Tibial nerve (tissue), 3 donors: ENCODE data around the gene NDUFB6.

Experiments used
- CTCF ChIP-seq, 5 experiments: fragments of 200-600 bp in 3 of 5; fragments of 450-650 bp in 2 of 5; sonication (generic) in 3 of 5; IDR thresholded peaks; one replicate each; pipeline ENCODE4 v1.5.1; 2016 to 2019; ENCODE audit warnings: antibody characterized with exemption in 5 of 5, mild to moderate bottlenecking in 3 of 5, moderate library complexity in 2 of 5
- POLR2A ChIP-seq, 2 donors: fragments of 450-650 bp; IDR thresholded peaks; one replicate each; pipeline ENCODE4 v1.6.1; 2017; ENCODE audit warnings: antibody characterized with exemption in 2 of 2, mild to moderate bottlenecking in 2 of 2, moderate library complexity in 2 of 2

GRCh38 chr9:32587901-32588300 lies 14.9 kb upstream of the NDUFB6 start:
- TF ChIP-seq POLR2A (IDR thresholded peaks at IDR 0.05) (no peak), CTCF (IDR thresholded peaks at IDR 0.05) (no peak)
